B cell (primary cell): ENCODE data around the gene RIPPLY1. TPM values are rescaled to one million over a fixed set of nuclear protein-coding genes. Genes with fewer than 3 reads are reported as not detected.

Source experiments
- ATAC-seq: fragments of 200-7000 bp; cut with Tn5 transposase; one replicate; pipeline ENCODE4 v1.10.0; 2021; ENCODE audit warnings: low read depth, mild to moderate bottlenecking, moderate number of reproducible peaks, moderate library complexity
- CTCF ChIA-PET: fragments of 350-600 bp; sonication (Branson Sonifier 250); formaldehyde crosslinking; loops from one replicate; lab custom pipeline; 2021; ENCODE audit warnings: antibody characterized with exemption, inconsistent platforms; lab: Charles Lee
- POLR2A ChIA-PET: fragments of 350-600 bp; sonication (Branson Sonifier 250); formaldehyde crosslinking; loops from one replicate; lab custom pipeline; 2021; ENCODE audit warnings: antibody characterized with exemption; lab: Charles Lee
- DNase-seq: peaks from one replicate; pipeline ENCODE4 v3.0.0; 2013
- H2AFZ ChIP-seq: 2 replicates; pipeline ENCODE4 v1.6.1; 2012; ENCODE audit warnings: mild to moderate bottlenecking, low read depth, low read length; ENCODE audit not compliant: insufficient read depth, poor library complexity, severe bottlenecking
- H3K27ac ChIP-seq, 2 donors: 1 replicate in 1 of 2; 2 replicates in 1 of 2; pipeline ENCODE4 v1.5.1; 2012 to 2013; ENCODE audit warnings: low read length in 2 of 2, mild to moderate bottlenecking in 2 of 2, moderate library complexity in 1 of 2
- H3K27me3 ChIP-seq, 4 experiments: fragments of 200-600 bp in 1 of 4; sonication (generic) in 1 of 4; replicated peaks in 1 of 4; 1 replicate in 2 of 4; 2 replicates in 2 of 4; pipeline versions ENCODE4 v1.6.1 to v1.7.0; 2013 to 2016; ENCODE audit warnings: low read length in 3 of 4, mild to moderate bottlenecking in 2 of 4, mixed read lengths in 1 of 4, moderate library complexity in 1 of 4; ENCODE audit not compliant: insufficient read depth in 4 of 4, control insufficient read depth in 3 of 4; ENCODE audit errors: control extremely low read depth in 1 of 4
- H3K36me3 ChIP-seq, 2 experiments: replicated peaks in 1 of 2; 1 replicate in 1 of 2; 2 replicates in 1 of 2; pipeline versions ENCODE4 v1.6.1 to v1.7.1; 2013; ENCODE audit warnings: low read length in 1 of 2; ENCODE audit not compliant: insufficient read depth in 2 of 2, control insufficient read depth in 1 of 2; ENCODE audit errors: control extremely low read depth in 1 of 2, extremely low read depth in 1 of 2
- H3K4me1 ChIP-seq, 2 donors: fragments of 200-600 bp in 1 of 2; sonication (generic) in 1 of 2; 1 replicate in 1 of 2; 2 replicates in 1 of 2; pipeline versions ENCODE4 v1.5.1 to v1.6.1; 2013 to 2017; ENCODE audit warnings: low read length in 2 of 2; ENCODE audit not compliant: control insufficient read depth in 2 of 2, insufficient read depth in 2 of 2
- H3K4me2 ChIP-seq: replicated peaks from 2 replicates; pipeline ENCODE3; 2012; ENCODE audit warnings: mild to moderate bottlenecking, low read depth, low read length; ENCODE audit not compliant: poor library complexity, severe bottlenecking
- H3K4me3 ChIP-seq, 5 experiments: fragments of 200-600 bp in 1 of 5; sonication (generic) in 1 of 5; 1 replicate in 3 of 5; 2 replicates in 2 of 5; pipeline versions ENCODE4 v1.5.1 to v1.7.0; 2011 to 2016; ENCODE audit warnings: low read length in 4 of 5, mild to moderate bottlenecking in 4 of 5, low read depth in 2 of 5, control low read depth in 1 of 5, moderate library complexity in 1 of 5; ENCODE audit not compliant: insufficient read depth in 1 of 5; ENCODE audit errors: control extremely low read depth in 1 of 5, extremely low read depth in 1 of 5
- H3K79me2 ChIP-seq: fragments of 200-600 bp; sonication (generic); one replicate; pipeline ENCODE4 v1.6.0; 2016; ENCODE audit warnings: low read length; ENCODE audit not compliant: control insufficient read depth, insufficient read depth
- H3K9ac ChIP-seq: fragments of 200-600 bp; sonication (generic); 2 replicates; pipeline ENCODE4 v1.6.1; 2017; ENCODE audit warnings: mild to moderate bottlenecking, low read length, moderate library complexity
- H3K9me3 ChIP-seq, 3 donors: one replicate each; pipeline versions ENCODE4 v1.6.1 to v1.7.1; 2013; ENCODE audit warnings: low read length in 2 of 3; ENCODE audit not compliant: control insufficient read depth in 2 of 3, insufficient read depth in 1 of 3; ENCODE audit errors: control extremely low read depth in 1 of 3
- H4K20me1 ChIP-seq: 2 replicates; pipeline ENCODE4 v1.6.0; 2012; ENCODE audit warnings: mild to moderate bottlenecking, low read length; ENCODE audit not compliant: insufficient read depth, control insufficient read depth, poor library complexity, severe bottlenecking
- H3K27ac Mint-ChIP-seq: one replicate; pipeline ENCODE4 v1.8.0; 2021; ENCODE audit warnings: mixed read lengths
- H3K27me3 Mint-ChIP-seq: one replicate; pipeline ENCODE4 v1.8.0; 2021; ENCODE audit warnings: mixed read lengths
- H3K4me1 Mint-ChIP-seq: one replicate; pipeline ENCODE4 v1.8.0; 2021; ENCODE audit warnings: mixed read lengths
- H3K4me3 Mint-ChIP-seq: one replicate; pipeline ENCODE4 v1.8.0; 2021; ENCODE audit warnings: mixed read lengths
- H3K9me3 Mint-ChIP-seq: one replicate; pipeline ENCODE4 v1.8.0; 2022; ENCODE audit warnings: mixed read lengths; ENCODE audit not compliant: insufficient read depth
- EZH2 ChIP-seq: IDR thresholded peaks from 2 replicates; pipeline ENCODE4 v1.6.1; 2012; ENCODE audit warnings: borderline replicate concordance, low read depth, mild to moderate bottlenecking, moderate library complexity, low read length; ENCODE audit not compliant: insufficient read depth, poor library complexity, severe bottlenecking
- WGBS: methylation state at CpG from one replicate; pipeline ENCODE4 v1.1.5; 2013; ENCODE audit warnings: missing lambda C conversion rate; ENCODE audit not compliant: insufficient coverage; 5-methylcytosine and 5-hydroxymethylcytosine counted together
- intact Hi-C: fragments of 100-400 bp; cut with micrococcal nuclease; formaldehyde crosslinking; loops from one replicate; pipeline ENCODE4 v1.10.0; 2022
- polyA plus RNA-seq: library from polyadenylated mRNA; depleted of rRNA; stranded (reverse); fragments of >200 nt; gene quantifications from 2 replicates; pipeline ENCODE4 v1.2.3, GENCODE V29; 2012
- total RNA-seq, 2 donors: library from RNA; stranded (reverse); fragments of 120-200 nt in 1 of 2; gene quantifications; 1 replicate in 1 of 2; 2 replicates in 1 of 2; pipeline versions ENCODE4 v1.2.3 to v1.2.4, GENCODE V29; 2013 to 2022
- TF ChIP-seq, protein P1 (sequence below): fragments of 200-600 bp; IDR thresholded peaks from one replicate; pipeline ENCODE4 v1.8.0; 2022; ENCODE audit warnings: antibody characterized with exemption, mild to moderate bottlenecking

Gene RIPPLY1
- total and polyA plus RNA-seq, 2 donors (not counting 1 experiment from before 2014, with no cell fraction given) = not detected

DNA sequence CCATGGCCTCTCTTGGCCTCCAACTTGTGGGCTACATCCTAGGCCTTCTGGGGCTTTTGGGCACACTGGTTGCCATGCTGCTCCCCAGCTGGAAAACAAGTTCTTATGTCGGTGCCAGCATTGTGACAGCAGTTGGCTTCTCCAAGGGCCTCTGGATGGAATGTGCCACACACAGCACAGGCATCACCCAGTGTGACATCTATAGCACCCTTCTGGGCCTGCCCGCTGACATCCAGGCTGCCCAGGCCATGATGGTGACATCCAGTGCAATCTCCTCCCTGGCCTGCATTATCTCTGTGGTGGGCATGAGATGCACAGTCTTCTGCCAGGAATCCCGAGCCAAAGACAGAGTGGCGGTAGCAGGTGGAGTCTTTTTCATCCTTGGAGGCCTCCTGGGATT lies 25.1 kb upstream of the RIPPLY1 start:
- Mint-ChIP-seq H3K27ac (no peak overlapping the region), H3K4me3 (no peak overlapping the region), H3K4me1 (no peaks in the 10 kb centered on the region), H3K27me3 (no peaks in the 10 kb centered on the region), H3K9me3 (no peaks in the 10 kb centered on the region)
- DNase-seq (no peak), ATAC-seq (no peak)
- CTCF ChIA-PET = interaction anchor here (0.5 kb wide), 1 partner anchor 745 kb away, joined by 4 read pairs; no protein-coding TSS in a partner anchor
- H4K20me1 ChIP-seq = no peaks in the 10 kb centered on the region
- no peak overlapping the region for H3K9ac ChIP-seq
- no peaks in the 10 kb centered on the region for H3K79me2 ChIP-seq
- WGBS = 100% methylated on average over 1 of the region's 4 CpGs
- intact Hi-C loops = no loop called here
- POLR2A ChIA-PET = no interaction called here
- no peaks in the 10 kb centered on the region for H3K36me3 ChIP-seq
- H3K27me3 ChIP-seq = no peaks in the 10 kb centered on the region
- H3K4me3 ChIP-seq = no peak overlapping the region
- TF ChIP-seq, protein P1, sequence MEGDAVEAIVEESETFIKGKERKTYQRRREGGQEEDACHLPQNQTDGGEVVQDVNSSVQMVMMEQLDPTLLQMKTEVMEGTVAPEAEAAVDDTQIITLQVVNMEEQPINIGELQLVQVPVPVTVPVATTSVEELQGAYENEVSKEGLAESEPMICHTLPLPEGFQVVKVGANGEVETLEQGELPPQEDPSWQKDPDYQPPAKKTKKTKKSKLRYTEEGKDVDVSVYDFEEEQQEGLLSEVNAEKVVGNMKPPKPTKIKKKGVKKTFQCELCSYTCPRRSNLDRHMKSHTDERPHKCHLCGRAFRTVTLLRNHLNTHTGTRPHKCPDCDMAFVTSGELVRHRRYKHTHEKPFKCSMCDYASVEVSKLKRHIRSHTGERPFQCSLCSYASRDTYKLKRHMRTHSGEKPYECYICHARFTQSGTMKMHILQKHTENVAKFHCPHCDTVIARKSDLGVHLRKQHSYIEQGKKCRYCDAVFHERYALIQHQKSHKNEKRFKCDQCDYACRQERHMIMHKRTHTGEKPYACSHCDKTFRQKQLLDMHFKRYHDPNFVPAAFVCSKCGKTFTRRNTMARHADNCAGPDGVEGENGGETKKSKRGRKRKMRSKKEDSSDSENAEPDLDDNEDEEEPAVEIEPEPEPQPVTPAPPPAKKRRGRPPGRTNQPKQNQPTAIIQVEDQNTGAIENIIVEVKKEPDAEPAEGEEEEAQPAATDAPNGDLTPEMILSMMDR = no peak
- TF ChIP-seq EZH2 = no peak
- H3K4me2 ChIP-seq = no peak overlapping the region
- no peak overlapping the region for H2AFZ ChIP-seq
- H3K4me1 ChIP-seq = no peaks in the 10 kb centered on the region
- H3K27ac ChIP-seq = no peak overlapping the region
- H3K9me3 ChIP-seq = no peaks in the 10 kb centered on the region

DNA sequence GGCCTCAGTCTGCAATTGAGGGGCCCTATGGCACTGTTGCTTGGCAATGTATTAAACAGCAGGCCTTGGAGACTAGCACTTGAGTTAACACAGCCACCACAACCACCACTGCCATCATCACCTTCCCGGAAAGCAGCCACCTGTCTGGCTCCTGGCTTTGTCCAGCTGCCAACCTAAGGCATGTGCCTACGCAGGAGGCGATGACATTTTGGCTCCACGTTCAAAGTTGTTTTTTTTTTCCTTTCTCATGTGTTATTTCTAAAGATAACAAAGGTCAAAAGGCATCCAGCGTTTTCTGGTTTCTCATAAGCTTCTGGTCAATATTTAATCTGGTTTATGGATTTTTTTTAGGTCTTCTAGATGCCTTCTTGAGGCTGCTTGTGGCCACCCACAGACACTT lies 24.6 kb upstream of the RIPPLY1 start:
- CTCF ChIA-PET = no interaction called here
- no peak overlapping the region for H3K27ac Mint-ChIP-seq
- TF ChIP-seq, protein P1 = no peak
- TF ChIP-seq EZH2 = no peak

More for the DNA sequence above, 24.6 kb upstream of the RIPPLY1 start:
- H3K79me2 ChIP-seq = no peaks in the 10 kb centered on the region
- Mint-ChIP-seq H3K9me3 (no peaks in the 10 kb centered on the region), H3K27me3 (no peaks in the 10 kb centered on the region), H3K4me1 (no peaks in the 10 kb centered on the region), H3K4me3 (no peak overlapping the region)
- intact Hi-C loops = no loop called here
- no peak overlapping the region for H3K27ac ChIP-seq
- no peak overlapping the region for H3K9ac ChIP-seq
- no peak overlapping the region for H3K4me2 ChIP-seq
- no peak overlapping the region for H3K4me3 ChIP-seq
- POLR2A ChIA-PET = no interaction called here
- no peak overlapping the region for H2AFZ ChIP-seq
- no peaks in the 10 kb centered on the region for H3K9me3 ChIP-seq
- no peak for ATAC-seq
- H3K4me1 ChIP-seq = no peaks in the 10 kb centered on the region
- no peaks in the 10 kb centered on the region for H3K36me3 ChIP-seq
- WGBS = 100% methylated on average over 1 of the region's 5 CpGs
- no peak for DNase-seq
- H4K20me1 ChIP-seq = no peaks in the 10 kb centered on the region
- no peaks in the 10 kb centered on the region for H3K27me3 ChIP-seq
